Stimulated activated CD4-positive, alpha-beta T cell treated with anti-CD3 and anti-CD28 coated beads, TNF-alpha, amount 100 ng/mL, for 4 hours (primary cell): ENCODE results near the gene ZSWIM4.
"Not testable (repeated sequence)": the region's sequence is repeated elsewhere in the genome, so short reads cannot be mapped to it uniquely, and the experiment has no call there.

Experiments used
- DNase-seq, 3 experiments: peaks; one replicate each; pipeline ENCODE4 v3.0.0-alpha.2; 2020; ENCODE audit warnings: low read depth in 3 of 3

Gene ZSWIM4

GRCh38 chr19:13778398-13778797 is 16.8 kb upstream of the ZSWIM4 start:
- no peak for DNase-seq

- DNase-seq: no peak
Measured at GRCh38 chr19:13778847-13779246, 16.4 kb upstream of the ZSWIM4 start.

DNA sequence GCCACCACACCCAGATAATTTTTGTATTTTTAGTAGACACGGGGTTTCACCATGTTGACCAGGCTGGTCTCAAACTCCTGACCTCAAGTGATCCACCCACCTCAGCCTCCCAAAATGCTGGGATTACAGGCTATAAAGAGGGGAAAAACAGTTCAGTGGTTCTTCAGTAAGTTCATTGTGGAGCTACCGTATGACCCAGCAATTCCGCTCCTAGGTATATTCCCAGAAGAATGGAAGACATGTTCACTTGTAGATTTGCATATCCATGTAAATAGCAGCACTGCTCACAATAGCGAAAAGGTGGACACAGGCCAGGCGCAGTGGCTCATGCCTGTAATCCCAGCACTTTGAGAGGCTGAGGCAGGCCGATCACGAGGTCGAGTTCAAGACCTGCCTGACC is 15.4 kb upstream of the ZSWIM4 start:
- DNase-seq: not testable (repeated sequence)

GRCh38 chr19:13781547-13781946 is 13.7 kb upstream of the ZSWIM4 start:
- no peak for DNase-seq

- no peak for DNase-seq
Measured at GRCh38 chr19:13782537-13782936, 12.7 kb upstream of the ZSWIM4 start.

DNA sequence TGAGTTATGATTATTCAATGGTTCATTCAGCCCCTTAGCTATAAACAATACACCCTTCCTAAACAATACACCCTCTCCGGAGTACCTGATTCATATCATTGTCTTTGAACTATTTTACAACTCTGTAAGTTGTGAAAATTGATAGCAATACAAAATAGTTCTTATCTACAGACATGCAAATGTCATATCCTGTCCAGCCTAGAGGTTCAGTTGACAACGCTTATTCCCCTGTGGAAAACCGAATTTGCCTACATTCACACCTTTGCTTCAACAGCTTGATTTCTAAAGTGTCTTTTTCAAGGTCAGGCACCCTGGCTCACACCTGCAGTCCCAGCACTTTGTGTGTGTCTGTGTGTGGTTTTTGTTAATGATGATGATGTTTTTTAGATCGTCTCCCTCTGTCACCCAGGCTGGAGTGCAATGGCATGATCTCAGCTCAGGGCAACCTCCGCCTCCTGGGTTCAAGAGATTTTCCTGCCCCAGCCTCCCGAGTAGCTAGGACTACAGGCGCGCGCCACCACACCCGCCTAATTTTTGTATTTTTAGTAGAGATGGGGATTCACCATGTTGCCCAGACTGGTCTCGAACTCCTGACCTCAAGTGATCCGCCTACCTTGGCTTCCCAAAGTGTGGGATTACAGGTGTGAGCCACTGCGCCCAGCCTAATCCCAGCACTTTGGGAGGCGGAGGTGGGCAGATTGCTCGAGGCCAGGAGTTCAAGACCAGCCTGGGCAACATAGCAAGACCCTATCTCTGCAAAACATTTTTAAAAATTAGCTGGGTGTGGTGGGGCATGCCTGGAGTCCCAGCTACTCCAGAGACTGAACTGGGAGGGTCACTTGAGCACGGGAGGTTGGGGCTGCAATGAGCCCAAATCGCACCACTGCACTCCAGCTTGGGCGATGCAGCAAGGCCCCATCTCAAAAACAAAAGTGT is 11.4 kb upstream of the ZSWIM4 start:
- DNase-seq: no peak

DNA sequence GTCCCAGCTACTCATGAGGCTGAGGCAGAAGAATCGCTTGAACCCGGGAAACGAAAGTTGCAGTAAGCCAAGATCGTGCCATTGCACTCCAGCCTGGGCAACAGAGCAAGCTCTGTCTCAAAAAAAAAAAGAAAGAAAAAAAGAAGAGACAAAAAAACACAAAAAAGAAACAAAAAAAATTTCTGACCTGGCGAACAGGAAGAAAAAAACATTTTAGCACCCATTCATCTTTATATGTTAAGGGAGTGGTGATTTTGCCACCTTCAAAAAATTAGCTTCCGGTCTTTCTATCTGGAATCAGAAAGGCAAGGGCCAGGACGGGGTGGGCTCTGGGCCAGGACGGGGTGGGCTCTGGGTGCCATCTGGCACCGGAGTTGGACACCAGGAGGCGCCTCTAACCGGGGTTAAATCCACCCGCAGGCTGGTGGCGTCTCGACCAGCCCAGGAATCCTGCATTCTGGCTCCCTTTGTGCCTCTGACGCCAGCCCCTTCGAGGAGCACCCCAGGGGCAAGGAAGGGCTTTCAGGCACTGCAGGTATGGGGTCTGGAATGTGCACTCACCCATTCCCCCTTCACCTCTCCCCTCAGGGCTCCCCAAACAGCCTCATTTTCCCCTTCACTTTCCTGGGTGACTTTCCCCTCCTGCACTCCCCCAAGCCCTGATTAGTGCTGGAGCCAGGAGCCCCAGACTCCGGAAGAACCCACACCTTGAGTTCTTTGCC is 10.4 kb upstream of the ZSWIM4 start:
- DNase-seq: peak; percentile 54 to 58 (median 57)

DNA sequence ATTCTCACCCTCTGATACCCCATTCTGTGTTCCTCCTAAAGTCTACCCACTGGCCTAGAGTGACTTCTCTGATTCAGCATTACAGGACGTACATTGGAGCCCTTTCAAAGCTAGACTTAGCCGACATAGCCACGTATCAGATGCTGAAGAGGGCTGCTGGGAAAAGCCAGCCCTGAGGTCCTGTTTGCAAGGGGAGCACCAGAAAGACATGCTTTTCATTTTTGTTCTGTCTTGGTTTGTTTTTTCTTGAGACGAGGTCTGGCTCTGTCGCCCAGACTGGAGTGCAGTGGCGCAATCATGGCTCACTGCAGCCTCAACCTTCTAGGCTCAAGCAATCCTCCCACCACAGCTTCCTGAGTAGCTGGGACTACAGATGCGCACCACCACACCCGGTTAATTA is 6.3 kb upstream of the ZSWIM4 start:
- no peak for DNase-seq

DNA sequence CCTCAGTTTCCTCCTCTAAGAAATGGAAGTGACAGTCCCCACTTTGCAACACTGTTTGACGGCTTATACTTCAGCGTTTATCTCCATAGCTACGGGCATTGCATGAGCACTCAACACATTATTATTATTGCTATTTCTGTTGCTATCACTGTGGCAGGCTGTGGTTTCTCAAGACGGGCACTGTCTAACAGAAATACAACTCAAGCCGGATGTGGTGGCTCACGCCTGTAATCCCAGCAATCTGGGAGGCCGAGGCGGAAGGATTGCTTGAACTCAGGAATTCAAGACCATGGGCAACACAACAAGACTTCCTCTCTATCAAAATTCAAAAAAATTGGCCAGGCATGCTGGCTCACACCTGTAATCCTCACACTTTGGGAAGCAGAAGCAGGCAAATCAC is 4.9 kb upstream of the ZSWIM4 start:
- DNase-seq: no peak

DNA sequence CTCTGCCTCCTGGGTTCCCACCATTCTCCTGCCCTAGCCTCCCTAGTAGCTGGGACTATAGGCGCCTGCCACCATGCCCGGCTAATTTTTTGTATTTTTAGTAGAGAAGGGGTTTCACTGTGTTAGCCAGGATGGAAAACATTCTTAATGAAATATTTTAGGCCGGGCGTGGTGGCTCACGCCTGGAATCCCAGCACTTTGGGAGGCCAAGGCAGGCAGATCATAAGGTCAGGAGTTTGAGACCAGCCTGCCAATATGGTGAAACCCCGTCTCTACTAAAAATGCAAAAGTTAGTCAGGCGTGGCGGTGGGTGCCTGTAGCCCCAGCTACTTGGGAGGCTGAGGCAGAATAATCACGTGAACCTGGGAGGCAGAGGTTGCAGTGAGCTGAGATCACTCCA is 1.9 kb upstream of the ZSWIM4 start:
- DNase-seq: not testable (repeated sequence)

GRCh38 chr19:13794398-13794756 is 866 bp upstream of the ZSWIM4 start:
- DNase-seq: no peak

GRCh38 chr19:13795595-13796300 is 505 bp downstream of the ZSWIM4 start:
- DNase-seq: no peak

DNA sequence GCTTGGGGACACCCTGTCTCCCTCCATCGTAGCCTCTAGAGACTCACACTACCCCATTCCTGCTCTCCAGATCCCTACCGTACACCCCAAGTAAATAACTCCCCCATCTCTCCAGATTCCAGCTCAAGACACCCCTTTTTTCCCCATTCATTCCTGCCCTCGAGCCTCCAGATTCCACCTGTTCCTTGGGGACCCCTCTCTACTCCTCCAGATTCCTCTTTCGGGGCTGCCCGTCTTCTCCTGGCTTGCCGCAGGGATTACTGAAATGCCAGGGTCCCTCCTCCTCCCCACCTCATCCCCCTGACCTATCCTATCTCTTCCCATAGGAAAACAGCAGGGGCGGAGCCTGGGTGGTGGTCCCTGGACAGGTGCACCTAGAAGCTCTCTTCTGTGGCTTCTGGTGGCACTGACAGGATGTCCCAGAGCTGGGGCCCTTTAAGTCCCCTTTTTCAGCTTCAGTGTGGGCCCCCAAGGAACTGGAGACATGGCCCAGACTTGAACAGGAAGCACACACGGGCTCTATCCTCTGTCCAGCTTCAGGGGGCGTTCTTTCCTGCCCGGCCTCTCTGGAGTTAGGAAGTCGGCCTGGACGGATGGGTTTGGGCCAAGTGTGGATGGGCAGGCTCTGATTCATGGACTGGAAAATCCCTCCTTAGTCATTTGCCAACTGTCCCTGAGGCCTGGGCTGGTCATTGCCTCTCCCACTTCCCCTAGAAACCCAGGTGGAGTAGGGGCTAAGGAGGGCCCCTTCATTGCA is 1.2 kb downstream of the ZSWIM4 start:
- no peak for DNase-seq

DNA sequence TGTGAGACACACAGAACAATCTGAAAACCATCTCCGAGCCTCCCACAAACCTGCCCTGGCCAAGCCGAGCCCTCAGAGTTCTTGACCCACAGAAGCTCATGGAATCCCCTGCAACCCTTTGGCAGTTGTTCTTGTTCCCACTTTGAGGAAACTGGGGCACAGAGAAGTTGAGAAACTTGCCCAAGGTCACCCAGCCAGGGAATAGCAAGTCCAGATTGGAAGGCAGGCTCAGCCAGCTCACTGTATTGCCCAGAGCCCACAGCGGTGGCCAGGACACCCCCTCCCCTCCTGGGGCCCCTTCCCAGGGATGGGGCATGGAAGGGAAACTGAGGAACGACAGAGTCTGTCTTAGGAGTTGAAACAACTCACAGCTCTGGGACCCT is 1.8 kb downstream of the ZSWIM4 start:
- no peak for DNase-seq

GRCh38 chr19:13797870-13798269 is 2.6 kb downstream of the ZSWIM4 start:
- no peak for DNase-seq

DNA sequence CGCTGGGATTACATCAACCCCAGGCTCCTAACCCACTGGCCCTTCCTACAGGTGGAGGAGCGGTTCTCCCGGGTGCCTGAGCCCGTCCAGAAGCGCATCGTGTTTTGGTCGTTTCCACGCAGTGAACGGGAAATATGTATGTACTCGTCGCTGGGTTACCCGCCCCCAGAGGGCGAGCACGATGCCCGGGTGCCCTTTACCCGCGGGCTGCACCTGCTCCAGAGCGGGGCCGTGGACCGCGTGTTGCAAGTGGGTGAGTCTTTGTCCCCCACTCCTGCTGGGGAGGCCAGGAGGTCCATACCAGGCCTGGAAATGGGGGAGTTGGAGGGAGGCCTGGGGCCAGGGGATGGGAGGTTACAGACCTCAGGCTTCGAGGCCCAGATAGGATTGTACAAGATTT is 4.4 kb downstream of the ZSWIM4 start:
- no peak for DNase-seq

- no peak for DNase-seq
Measured at GRCh38 chr19:13803038-13803437, 7.8 kb downstream of the ZSWIM4 start.

DNA sequence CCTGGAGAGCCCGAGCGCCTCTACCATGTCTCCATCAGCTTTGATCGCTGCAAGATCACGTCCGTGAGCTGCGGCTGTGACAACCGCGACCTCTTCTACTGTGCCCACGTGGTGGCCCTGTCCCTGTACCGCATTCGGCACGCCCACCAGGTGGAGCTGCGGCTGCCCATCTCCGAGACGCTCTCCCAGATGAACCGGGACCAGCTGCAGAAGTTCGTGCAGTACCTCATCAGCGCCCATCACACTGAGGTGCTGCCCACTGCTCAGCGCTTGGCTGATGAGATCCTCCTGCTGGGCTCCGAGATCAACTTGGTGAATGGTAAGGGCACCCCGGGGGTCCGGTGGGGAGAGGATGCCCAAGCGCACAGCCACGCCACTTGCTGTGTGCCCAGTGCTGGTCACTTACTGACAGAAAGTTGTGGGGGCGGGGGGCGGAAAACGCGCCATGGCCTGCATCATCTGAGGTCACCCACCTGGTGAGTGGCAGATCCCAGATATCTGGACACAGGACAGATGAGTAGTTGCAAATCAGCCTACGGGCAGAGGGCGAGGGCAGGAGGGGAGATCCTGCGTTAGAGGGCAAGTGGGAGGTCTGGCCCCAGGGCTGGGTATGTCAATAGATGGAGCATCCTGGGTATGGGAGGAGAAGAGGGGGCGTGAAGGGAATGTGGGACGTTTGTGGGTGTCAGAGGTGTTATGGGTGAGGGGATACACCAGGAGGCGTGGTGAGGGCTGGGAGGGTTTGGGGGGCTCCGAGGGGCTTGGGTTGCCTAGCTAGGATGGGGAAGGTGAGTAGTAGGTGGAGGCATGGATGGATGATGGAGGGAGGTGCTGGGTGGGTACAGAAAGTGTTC is 9.8 kb downstream of the ZSWIM4 start:
- DNase-seq: no peak

DNA sequence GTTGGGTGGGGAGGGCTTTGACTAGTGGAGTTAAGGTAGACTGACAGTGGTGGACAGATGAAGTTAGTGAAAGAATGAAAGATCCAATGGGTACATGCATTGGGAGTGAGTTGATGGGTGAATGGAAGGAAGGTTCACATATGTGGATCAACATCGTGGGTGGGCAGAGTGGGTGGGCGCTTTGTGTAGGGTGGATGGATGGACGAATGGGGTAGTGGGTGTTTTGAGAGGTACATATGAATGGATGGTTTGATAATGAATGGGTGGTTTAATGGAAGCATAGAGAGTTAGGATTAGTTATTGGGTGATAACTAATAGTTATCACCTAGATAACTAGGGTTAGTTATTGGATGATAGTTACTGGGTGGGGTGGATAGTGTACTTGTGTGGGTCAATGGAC is 11.5 kb downstream of the ZSWIM4 start:
- DNase-seq: no peak

DNA sequence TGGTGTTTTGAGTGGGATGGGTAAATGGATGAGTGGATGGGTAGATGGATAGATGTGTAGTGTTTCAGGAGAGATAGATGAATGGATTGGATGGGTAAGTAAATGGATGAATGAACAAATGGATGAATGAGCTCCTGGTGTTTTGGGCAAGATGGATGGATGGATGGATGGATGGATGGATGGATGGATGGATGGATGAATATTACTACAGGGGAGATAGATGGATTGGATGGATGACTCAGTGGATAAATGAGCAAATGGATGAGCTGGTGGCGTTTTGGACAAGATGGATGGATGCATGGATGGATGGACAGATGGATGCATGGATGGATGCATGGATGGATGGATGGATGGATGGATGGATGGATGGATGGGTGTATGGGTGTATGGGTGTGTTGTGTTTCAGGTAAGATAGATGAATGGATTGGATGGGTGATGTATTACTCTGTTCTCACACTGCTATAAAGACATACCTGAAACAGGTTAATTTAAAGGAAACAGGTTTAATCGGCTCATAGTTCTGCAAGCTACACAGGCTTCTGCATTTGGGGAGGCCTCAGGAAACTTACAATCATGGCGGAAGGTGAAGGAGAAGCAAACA is 12.3 kb downstream of the ZSWIM4 start:
- no peak for DNase-seq
